HFF-Myc (cell line): Measurements from ENCODE around the gene LONP1.

Experiments
- DNase-seq: peaks from one replicate; pipeline ENCODE4 v3.0.0-alpha.2; 2011; ENCODE audit warnings: low read depth; ENCODE audit errors: extremely low read depth
- H3K4me3 ChIP-seq: replicated peaks from 2 replicates; pipeline ENCODE4 v1.5.1; 2011; ENCODE audit warnings: low read depth, mild to moderate bottlenecking, control low read depth, low read length
- TF ChIP-seq, protein P1 (sequence below): IDR thresholded peaks from 2 replicates; pipeline ENCODE4 v1.5.1; 2012; ENCODE audit warnings: mild to moderate bottlenecking, low read depth, low read length, control low read depth; ENCODE audit errors: missing control alignments

The LONP1 gene

DNA sequence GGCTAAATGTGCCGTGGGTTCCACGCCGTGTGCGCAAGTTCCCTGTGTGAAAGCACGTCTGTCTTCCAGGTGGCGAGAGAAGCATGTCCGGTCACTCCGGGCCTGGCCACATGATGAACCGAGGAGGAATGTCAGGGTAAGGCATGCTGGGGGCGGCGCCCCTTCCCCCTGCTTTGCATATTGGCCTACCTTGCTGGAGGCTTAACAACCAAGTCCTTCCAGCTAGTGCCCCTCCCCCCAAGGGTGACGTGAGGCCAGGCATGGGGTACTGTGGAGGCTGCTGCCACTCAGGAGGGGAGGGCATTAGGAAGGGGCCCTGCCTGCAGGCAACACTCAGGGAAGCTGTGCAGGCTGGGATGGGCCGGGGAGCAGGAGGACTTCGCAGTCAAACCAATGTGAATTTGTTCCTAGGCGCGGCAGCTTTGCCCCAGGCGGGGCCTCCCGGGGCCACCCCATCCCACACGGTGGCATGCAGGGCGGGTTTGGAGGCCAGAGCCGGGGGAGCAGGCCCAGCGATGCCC lies 52.1 kb downstream of the LONP1 start:
- H3K4me3 ChIP-seq, result no peak overlapping the region
- TF ChIP-seq, protein P1, sequence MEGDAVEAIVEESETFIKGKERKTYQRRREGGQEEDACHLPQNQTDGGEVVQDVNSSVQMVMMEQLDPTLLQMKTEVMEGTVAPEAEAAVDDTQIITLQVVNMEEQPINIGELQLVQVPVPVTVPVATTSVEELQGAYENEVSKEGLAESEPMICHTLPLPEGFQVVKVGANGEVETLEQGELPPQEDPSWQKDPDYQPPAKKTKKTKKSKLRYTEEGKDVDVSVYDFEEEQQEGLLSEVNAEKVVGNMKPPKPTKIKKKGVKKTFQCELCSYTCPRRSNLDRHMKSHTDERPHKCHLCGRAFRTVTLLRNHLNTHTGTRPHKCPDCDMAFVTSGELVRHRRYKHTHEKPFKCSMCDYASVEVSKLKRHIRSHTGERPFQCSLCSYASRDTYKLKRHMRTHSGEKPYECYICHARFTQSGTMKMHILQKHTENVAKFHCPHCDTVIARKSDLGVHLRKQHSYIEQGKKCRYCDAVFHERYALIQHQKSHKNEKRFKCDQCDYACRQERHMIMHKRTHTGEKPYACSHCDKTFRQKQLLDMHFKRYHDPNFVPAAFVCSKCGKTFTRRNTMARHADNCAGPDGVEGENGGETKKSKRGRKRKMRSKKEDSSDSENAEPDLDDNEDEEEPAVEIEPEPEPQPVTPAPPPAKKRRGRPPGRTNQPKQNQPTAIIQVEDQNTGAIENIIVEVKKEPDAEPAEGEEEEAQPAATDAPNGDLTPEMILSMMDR, result no peak
- no peak for DNase-seq

DNA sequence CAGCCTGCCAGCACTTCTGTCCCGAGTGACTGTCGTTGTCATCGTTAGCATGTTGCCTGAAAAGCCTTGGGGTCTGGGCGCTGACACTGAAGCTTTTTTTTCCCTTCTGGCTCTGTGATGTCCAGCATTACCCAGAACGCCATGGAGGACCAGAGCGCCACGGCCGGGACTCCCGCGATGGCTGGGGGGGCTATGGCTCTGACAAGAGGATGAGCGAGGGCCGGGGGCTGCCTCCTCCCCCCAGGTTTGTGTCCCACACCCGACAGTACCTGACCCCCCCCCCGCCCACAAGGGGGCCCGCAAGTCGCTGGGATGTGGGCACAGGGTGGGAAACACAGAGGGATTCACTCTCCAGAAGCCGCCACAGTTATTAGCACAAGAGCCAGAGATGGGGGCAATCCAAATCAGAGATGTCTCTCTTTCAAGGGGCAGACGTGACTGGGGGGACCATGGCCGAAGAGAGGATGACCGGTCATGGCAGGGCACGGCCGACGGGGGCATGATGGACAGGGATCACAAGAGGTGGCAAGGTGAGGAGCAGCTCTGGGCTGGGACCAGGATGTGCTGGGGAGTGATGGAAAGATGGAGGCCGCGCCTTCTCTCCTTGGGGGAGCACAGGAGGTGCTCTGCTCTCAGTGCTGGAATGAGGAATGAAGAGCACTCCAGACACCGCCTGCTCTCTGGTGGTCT lies 52.9 kb downstream of the LONP1 start:
- DNase-seq, result no peak
- TF ChIP-seq, protein P1, result no peak
- H3K4me3 ChIP-seq, result no peak overlapping the region

DNA sequence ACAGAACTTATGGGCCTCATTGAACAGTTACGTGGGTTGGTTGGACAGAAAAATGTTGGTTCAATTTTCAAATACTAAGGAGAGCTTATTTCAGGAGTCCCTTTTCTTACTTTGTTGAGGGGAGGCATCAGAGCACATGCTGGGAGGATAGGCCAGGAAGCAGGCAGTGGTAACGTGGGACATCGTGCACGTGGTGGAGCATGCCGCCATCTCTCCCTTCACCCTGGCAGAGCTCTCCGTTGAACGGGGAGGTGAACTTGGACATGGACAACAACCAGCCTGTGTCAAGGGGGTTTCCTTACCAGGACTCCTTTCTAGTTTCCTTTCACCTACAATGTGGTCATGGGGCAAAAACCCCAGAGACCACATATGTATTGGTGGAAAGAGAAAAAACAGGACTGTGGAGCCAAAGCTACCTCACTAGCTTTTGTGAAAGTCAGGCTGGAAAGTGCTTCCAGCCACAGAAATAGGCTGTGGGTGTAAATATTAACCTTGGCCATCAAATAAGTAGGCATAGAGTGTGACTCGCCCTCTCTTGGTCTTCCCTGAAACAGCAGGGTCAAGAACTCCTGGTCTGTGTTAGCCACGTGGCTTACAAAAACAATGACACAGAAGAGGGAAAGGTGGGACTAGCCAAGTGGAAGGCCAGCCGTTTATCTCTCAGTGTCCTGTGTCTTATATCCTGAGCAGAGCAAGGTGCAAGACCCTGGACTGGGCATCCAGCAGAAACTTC lies 54.0 kb downstream of the LONP1 start:
- TF ChIP-seq, protein P1, result peak; percentile 16
- no peak overlapping the region for H3K4me3 ChIP-seq
- DNase-seq, result no peak

DNA sequence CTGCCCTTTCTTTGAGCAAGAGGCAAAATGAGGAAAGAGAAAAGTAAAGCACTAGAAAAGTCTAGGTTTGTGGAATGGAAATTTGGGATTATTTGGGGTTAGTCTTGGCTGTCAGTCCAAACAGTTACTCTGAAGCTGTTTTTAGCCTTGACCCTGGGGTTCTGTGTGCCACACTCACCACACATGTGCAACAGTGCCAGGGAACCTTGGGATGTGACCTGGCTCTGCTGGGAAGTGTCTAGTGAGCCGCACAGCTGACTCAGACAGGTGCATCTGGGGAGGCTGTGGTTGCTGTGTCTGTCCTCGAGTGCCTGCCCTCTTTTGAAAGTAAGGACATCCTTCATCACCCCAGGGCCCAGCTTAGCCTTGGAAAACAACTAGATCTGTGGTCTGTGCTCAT lies 55.4 kb downstream of the LONP1 start:
- TF ChIP-seq, protein P1, result no peak

DNA sequence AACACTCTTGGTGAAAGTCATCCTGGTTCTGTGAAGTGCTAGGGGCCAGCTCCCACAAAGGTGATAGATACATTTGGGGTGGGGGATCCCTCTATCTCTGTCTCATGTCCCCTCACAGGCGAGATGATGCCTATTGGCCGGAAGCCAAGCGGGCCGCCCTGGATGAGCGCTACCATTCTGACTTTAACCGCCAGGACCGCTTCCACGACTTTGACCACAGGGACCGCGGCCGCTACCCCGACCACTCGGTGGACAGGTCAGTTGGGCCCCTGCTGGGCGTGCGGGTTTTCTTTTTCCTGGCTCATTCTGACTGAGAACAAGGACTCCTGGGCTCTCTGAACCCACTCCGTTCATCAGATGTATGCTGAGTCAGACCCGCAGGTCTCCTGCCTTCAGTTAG lies 56.0 kb downstream of the LONP1 start:
- no peak overlapping the region for H3K4me3 ChIP-seq
- TF ChIP-seq, protein P1, result no peak
- DNase-seq, result no peak

More for the DNA sequence above, 55.4 kb downstream of the LONP1 start:
- H3K4me3 ChIP-seq, result no peak overlapping the region
- DNase-seq, result no peak

DNA sequence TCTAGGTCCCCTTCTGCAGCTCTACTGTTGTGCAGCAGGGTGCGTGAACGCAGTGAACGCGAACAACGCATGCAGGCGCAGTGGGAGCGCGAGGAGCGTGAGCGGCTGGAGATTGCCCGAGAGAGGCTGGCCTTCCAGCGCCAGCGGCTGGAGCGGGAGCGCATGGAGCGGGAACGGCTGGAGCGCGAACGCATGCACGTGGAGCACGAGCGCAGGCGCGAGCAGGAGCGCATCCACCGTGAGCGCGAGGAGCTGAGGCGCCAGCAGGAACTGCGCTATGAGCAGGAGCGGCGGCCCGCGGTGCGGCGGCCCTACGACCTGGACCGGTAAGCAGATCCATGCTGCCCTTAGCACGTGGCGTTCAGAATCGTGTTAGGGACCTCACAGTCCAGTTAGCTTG lies 58.5 kb downstream of the LONP1 start:
- DNase-seq, result no peak
- H3K4me3 ChIP-seq, result no peak overlapping the region
- TF ChIP-seq, protein P1, result no peak
